H1 (cell line): ENCODE data around the gene MCM7. TPM values are rescaled to one million over a fixed set of nuclear protein-coding genes. Genes with fewer than 3 reads are reported as not detected.

Experiments used
- ATF3 ChIP-seq: IDR thresholded peaks from 2 replicates; pipeline ENCODE4 v1.6.1; 2011; ENCODE audit warnings: low read depth, mild to moderate bottlenecking, low read length; ENCODE audit not compliant: insufficient read depth
- CEBPB ChIP-seq: IDR thresholded peaks from 2 replicates; pipeline ENCODE4 v1.6.1; 2012; ENCODE audit warnings: low read depth, low read length
- polyA plus RNA-seq, 7 experiments: library from polyadenylated mRNA; depleted of rRNA in 3 of 7; stranded (reverse) in 5 of 7; unstranded in 2 of 7; fragments of >200 nt in 5 of 7; fragments of 200-250 nt in 2 of 7; gene quantifications; 1 replicate in 5 of 7; 2 replicates in 1 of 7; 4 replicates in 1 of 7; pipeline versions ENCODE4 v1.2.1 to v1.2.3, GENCODE V29; 2011 to 2013; ENCODE audit warnings: missing spikeins in 2 of 7, mixed read lengths in 2 of 7
- total RNA-seq: library from RNA; stranded (reverse); fragmentation: NEBNext Ultra II Directional; extraction: Animal tissue kit (Norgen Biotek cat#: 25700); gene quantifications from 2 replicates; pipeline ENCODE4 v1.2.1, GENCODE V29; 2021

The MCM7 gene
- total and polyA plus RNA-seq, 2 of the 8 experiments (the other 6 are each of a cell fraction or from before 2014, with no cell fraction given) = 313 to 344 TPM

- peak; percentile 82 for TF ChIP-seq CEBPB
- TF ChIP-seq ATF3 = peak; percentile 32; the same call in 1 of the 2 replicates
Observed at GRCh38 chr7:100148559-100149328, 47.5 kb upstream of the MCM7 start, which contains the start of gene LAMTOR4 (continued).
